ENCODE measurements around the gene SPRN. TPM values are rescaled to one million over a fixed set of nuclear protein-coding genes. Genes with fewer than 3 reads are reported as not detected.
"Not testable (repeated sequence)": the region's sequence is repeated elsewhere in the genome, so short reads cannot be mapped to it uniquely, and the experiment has no call there.

SPRN gene
- 0.28 TPM for total RNA-seq (ENCODE audit: unreplicated experiment)
- long read RNA-seq, result 0 reads

GRCh38 chr10:133424601-133425000 lies at the start of gene SPRN:
Gene SPRN, minus strand, starts transcription at chr10:133424625. Its CDS starts 944 bp downstream, at chr10:133423681.
- not testable (repeated sequence) for H3K36me3 Mint-ChIP-seq (ENCODE audit: low read depth, unreplicated experiment); DNase-seq (ENCODE audit: low spot score); H3K4me3 Mint-ChIP-seq (ENCODE audit: unreplicated experiment); H3K4me1 Mint-ChIP-seq (ENCODE audit: unreplicated experiment); H3K27ac Mint-ChIP-seq (ENCODE audit: unreplicated experiment); H3K9me3 Mint-ChIP-seq (ENCODE audit: unreplicated experiment)
- peaks cover 19% of the 10 kb centered on the region for H3K27me3 Mint-ChIP-seq (ENCODE audit: unreplicated experiment)

- peaks cover 8% of the 10 kb centered on the region for H3K27me3 Mint-ChIP-seq (ENCODE audit: unreplicated experiment)
- no peak for DNase-seq (ENCODE audit: low spot score)
- H3K36me3 Mint-ChIP-seq (ENCODE audit: low read depth, unreplicated experiment), result no peaks in the 10 kb centered on the region
- no peaks in the 10 kb centered on the region for H3K4me1 Mint-ChIP-seq (ENCODE audit: unreplicated experiment)
- no peak overlapping the region for H3K27ac Mint-ChIP-seq (ENCODE audit: unreplicated experiment)
- H3K9me3 Mint-ChIP-seq (ENCODE audit: unreplicated experiment), result peaks cover 5% of the 10 kb centered on the region
- TF ChIP-seq CTCF (IDR thresholded peaks at IDR 0.05; ENCODE audit: unreplicated experiment), result no peak
- H3K4me3 Mint-ChIP-seq (ENCODE audit: unreplicated experiment), result no peak overlapping the region
Measured at GRCh38 chr10:133474027-133474426, 49.6 kb upstream of the SPRN start.

- H3K4me1 Mint-ChIP-seq (ENCODE audit: unreplicated experiment), result no peaks in the 10 kb centered on the region
- H3K36me3 Mint-ChIP-seq (ENCODE audit: low read depth, unreplicated experiment), result no peaks in the 10 kb centered on the region
- peaks cover 9% of the 10 kb centered on the region for H3K27me3 Mint-ChIP-seq (ENCODE audit: unreplicated experiment)
- no peak for TF ChIP-seq CTCF (IDR thresholded peaks at IDR 0.05; ENCODE audit: unreplicated experiment)
- no peak overlapping the region for H3K27ac Mint-ChIP-seq (ENCODE audit: unreplicated experiment)
- no peak overlapping the region for H3K4me3 Mint-ChIP-seq (ENCODE audit: unreplicated experiment)
- peaks cover 6% of the 10 kb centered on the region for H3K9me3 Mint-ChIP-seq (ENCODE audit: unreplicated experiment)
- no peak for DNase-seq (ENCODE audit: low spot score)
Measured at GRCh38 chr10:133473270-133473669, 48.8 kb upstream of the SPRN start.

GRCh38 chr10:133471300-133472109 lies 47.1 kb upstream of the SPRN start:
- no peak for TF ChIP-seq CTCF (IDR thresholded peaks at IDR 0.05; ENCODE audit: unreplicated experiment)
- DNase-seq (ENCODE audit: low spot score), result no peak
- H3K27me3 Mint-ChIP-seq (ENCODE audit: unreplicated experiment), result peaks cover 14% of the 10 kb centered on the region
- H3K36me3 Mint-ChIP-seq (ENCODE audit: low read depth, unreplicated experiment), result no peaks in the 10 kb centered on the region
- peaks cover 12% of the 10 kb centered on the region for H3K9me3 Mint-ChIP-seq (ENCODE audit: unreplicated experiment)
- H3K4me3 Mint-ChIP-seq (ENCODE audit: unreplicated experiment), result no peak overlapping the region
- no peak overlapping the region for H3K27ac Mint-ChIP-seq (ENCODE audit: unreplicated experiment)
- H3K4me1 Mint-ChIP-seq (ENCODE audit: unreplicated experiment), result no peaks in the 10 kb centered on the region

- not testable (repeated sequence) for DNase-seq (ENCODE audit: low spot score); H3K4me1 Mint-ChIP-seq (ENCODE audit: unreplicated experiment); H3K36me3 Mint-ChIP-seq (ENCODE audit: low read depth, unreplicated experiment); H3K4me3 Mint-ChIP-seq (ENCODE audit: unreplicated experiment); H3K27ac Mint-ChIP-seq (ENCODE audit: unreplicated experiment)
- Mint-ChIP-seq H3K27me3 (ENCODE audit: unreplicated experiment) (peaks cover 12% of the 10 kb centered on the region), H3K9me3 (ENCODE audit: unreplicated experiment) (peaks cover 12% of the 10 kb centered on the region)
Measured at GRCh38 chr10:133469205-133469604, 44.8 kb upstream of the SPRN start.

- Mint-ChIP-seq H3K36me3 (ENCODE audit: low read depth, unreplicated experiment) (no peaks in the 10 kb centered on the region), H3K4me1 (ENCODE audit: unreplicated experiment) (no peaks in the 10 kb centered on the region), H3K9me3 (ENCODE audit: unreplicated experiment) (peaks cover 8% of the 10 kb centered on the region), H3K27ac (ENCODE audit: unreplicated experiment) (no peak overlapping the region), H3K4me3 (ENCODE audit: unreplicated experiment) (no peak overlapping the region), H3K27me3 (ENCODE audit: unreplicated experiment) (peaks cover 19% of the 10 kb centered on the region)
- no peak for DNase-seq (ENCODE audit: low spot score)
- no peak for TF ChIP-seq CTCF (IDR thresholded peaks at IDR 0.05; ENCODE audit: unreplicated experiment)
Measured at GRCh38 chr10:133467286-133467911, 43.0 kb upstream of the SPRN start.

All from endothelial cell (in vitro differentiated cells).